Activated CD4-positive, alpha-beta memory T cell treated with anti-CD3 and anti-CD28 coated beads for 36 hours (primary cell): ENCODE data around the gene MMP12. TPM values are rescaled to one million over a fixed set of nuclear protein-coding genes. Genes with fewer than 3 reads are reported as not detected.
A peak's percentile ranks its signal among the peaks of the same experiment; 100 is the strongest.
"Not testable (repeated sequence)": the region's sequence is repeated elsewhere in the genome, so short reads cannot be mapped to it uniquely, and the experiment has no call there.

Experiments
- CTCF ChIA-PET: fragments of 350-600 bp; sonication (Branson Sonifier 250); formaldehyde crosslinking; loops from one replicate; lab custom pipeline; 2021; ENCODE audit warnings: antibody characterized with exemption, inconsistent platforms; lab: Charles Lee
- POLR2A ChIA-PET: fragments of 350-600 bp; sonication (Branson Sonifier 250); formaldehyde crosslinking; loops from one replicate; lab custom pipeline; 2021; ENCODE audit warnings: antibody characterized with exemption; lab: Charles Lee
- DNase-seq: peaks from one replicate; pipeline ENCODE4 v3.0.0-alpha.2; 2020
- H3K27ac Mint-ChIP-seq: one replicate; pipeline ENCODE4 v1.8.0; 2021; ENCODE audit warnings: mixed read lengths
- H3K27me3 Mint-ChIP-seq: one replicate; pipeline ENCODE4 v1.8.0; 2021; ENCODE audit warnings: mixed read lengths
- H3K36me3 Mint-ChIP-seq: one replicate; pipeline ENCODE4 v1.8.0; 2021; ENCODE audit warnings: mixed read lengths
- H3K4me1 Mint-ChIP-seq: one replicate; pipeline ENCODE4 v1.8.0; 2021; ENCODE audit warnings: low read depth, mixed read lengths
- H3K4me3 Mint-ChIP-seq: one replicate; pipeline ENCODE4 v1.8.0; 2021; ENCODE audit warnings: mild to moderate bottlenecking, mixed read lengths
- H3K9me3 Mint-ChIP-seq: one replicate; pipeline ENCODE4 v1.8.0; 2021; ENCODE audit warnings: mixed read lengths
- intact Hi-C: fragments of 100-400 bp; cut with micrococcal nuclease; formaldehyde crosslinking; loops from one replicate; pipeline ENCODE4 v1.15.1; 2023
- total RNA-seq, 2 experiments: library from RNA; stranded (reverse); gene quantifications; one replicate each; pipeline ENCODE4 v1.2.3, GENCODE V29; 2021

MMP12 gene
- not detected for total RNA-seq

DNA sequence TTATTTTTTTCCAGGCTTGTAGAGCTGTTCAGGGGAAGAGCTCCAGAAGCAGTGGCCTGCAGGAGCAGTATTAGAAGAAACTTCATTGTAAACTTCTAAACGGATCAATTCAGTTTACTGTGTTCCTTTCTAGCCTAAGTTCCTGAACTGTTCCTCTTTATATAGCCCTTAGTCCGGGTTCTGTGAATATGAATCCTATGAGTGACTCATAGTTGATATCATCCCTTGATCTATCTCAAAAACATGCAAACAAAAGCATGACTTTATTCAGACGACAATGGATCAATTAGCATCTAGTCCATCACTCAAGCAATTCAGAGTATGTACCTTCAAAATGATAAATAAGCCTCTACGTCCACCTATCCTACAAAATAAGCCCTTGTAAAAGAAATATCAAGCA, at the start of gene MMP12:
MMP12 (minus strand) TSS at position 131 of the 400 bp plus-strand sequence; CDS start at position 86, 45 bp downstream.
- no peaks in the 10 kb centered on the region for H3K36me3 Mint-ChIP-seq
- H3K9me3 Mint-ChIP-seq: no peaks in the 10 kb centered on the region
- ChIA-PET POLR2A (no interaction called here), CTCF (no interaction called here)
- peaks cover 4% of the 10 kb centered on the region for H3K27me3 Mint-ChIP-seq
- H3K4me1 Mint-ChIP-seq: no peaks in the 10 kb centered on the region
- no peak for DNase-seq
- intact Hi-C loops: no loop called here
- no peak within 1 kb of the TSS for H3K27ac Mint-ChIP-seq
- H3K4me3 Mint-ChIP-seq: no peak within 1 kb of the TSS

DNA sequence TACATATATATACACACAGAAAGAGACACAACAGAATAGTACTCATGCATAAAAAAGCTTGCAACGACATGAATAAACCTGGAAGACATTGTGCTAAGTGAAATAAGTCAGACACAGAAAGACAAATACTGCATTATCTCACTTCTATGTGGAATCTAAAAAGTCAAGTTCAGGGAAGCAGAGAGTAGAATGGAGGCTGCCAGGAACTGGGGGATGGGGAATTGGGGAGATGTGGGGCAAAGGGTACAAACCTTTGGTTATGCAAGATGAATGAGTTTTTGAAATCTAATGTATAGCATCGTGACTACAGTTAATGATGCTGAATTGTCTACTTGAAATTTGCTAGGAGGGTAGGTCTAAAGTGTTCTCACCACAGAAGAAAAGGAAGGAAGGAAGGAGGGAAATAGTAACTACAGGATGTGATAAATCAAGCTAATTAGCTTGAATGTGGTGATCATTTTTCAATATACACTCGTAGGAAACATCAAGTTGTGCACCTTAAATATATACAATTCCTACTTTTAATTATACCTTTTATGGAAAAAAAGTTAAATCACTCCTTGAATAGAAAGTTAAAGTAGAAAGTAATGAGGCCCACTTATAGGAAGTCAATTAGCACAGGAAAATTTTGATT, 46.9 kb upstream of the MMP12 start:
- no peak overlapping the region for H3K27ac Mint-ChIP-seq
- ChIA-PET POLR2A (no interaction called here), CTCF (no interaction called here)
- DNase-seq: no peak
- no peak overlapping the region for H3K4me3 Mint-ChIP-seq
- H3K36me3 Mint-ChIP-seq: no peaks in the 10 kb centered on the region
- H3K27me3 Mint-ChIP-seq: peaks cover 6% of the 10 kb centered on the region
- no peaks in the 10 kb centered on the region for H3K9me3 Mint-ChIP-seq
- peaks cover 4% of the 10 kb centered on the region for H3K4me1 Mint-ChIP-seq
- intact Hi-C loops: no loop called here

DNA sequence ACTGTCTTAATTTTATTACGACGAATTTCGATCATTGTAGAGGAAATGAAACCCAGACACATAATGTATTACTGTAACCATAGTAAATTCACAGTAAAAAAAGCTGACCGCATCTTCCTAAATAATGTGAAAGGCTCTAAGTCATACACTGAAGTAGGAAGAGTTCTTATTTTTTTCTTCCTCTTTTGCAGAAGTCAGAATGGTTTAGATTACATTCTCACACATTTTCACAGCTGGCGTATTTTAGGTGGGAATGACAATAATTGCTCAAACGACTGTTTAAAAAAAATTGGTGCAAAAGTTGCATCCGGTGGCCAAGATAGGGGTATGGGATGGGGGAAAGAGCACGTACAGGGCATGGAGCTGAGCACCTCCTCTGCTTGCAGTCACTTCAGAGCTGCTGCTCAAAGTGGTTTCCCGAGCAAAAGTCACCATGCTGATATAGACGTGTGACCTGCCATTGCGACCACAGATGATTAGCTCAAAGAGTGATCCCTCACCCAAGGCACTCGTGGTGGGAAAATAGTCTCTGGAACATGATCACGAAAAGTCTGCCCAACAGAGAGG, 45.4 kb upstream of the MMP12 start:
- Mint-ChIP-seq H3K36me3 (no peaks in the 10 kb centered on the region), H3K4me1 (peaks cover 4% of the 10 kb centered on the region), H3K4me3 (no peak overlapping the region), H3K27me3 (peaks cover 6% of the 10 kb centered on the region), H3K9me3 (no peaks in the 10 kb centered on the region), H3K27ac (no peak overlapping the region)
- DNase-seq: no peak
- CTCF ChIA-PET: interaction anchor here (0.6 to 1.2 kb wide), 2 partner anchors 21 to 245 kb away, joined by 3 read pairs; no protein-coding TSS in a partner anchor
- POLR2A ChIA-PET: no interaction called here
- intact Hi-C loops: no loop called here

DNA sequence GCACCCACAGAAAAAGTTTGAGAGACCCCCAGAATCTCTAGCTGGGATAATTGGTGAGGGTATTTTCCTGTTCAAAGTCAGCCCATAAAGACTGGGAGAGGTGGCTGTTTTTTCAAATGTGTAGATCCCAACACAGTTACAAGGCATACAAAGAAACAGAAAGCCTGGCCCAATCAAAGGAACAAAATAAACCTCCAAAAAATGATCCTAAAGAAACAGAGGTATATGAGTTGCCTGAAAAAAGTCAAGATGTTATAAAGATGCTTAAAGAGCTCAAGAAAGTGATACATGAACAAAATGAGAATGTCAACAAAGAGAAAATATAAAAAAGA, 40.2 kb upstream of the MMP12 start:
- CTCF ChIA-PET: interaction anchor here (0.6 to 1.8 kb wide), 4 partner anchors 11 to 735 kb away, joined by 3 to 9 read pairs (median 6); no protein-coding TSS in a partner anchor
- POLR2A ChIA-PET: no interaction called here
- H3K4me1 Mint-ChIP-seq: peaks cover 1% of the 10 kb centered on the region
- H3K4me3 Mint-ChIP-seq: no peak overlapping the region
- DNase-seq: no peak
- no peaks in the 10 kb centered on the region for H3K36me3 Mint-ChIP-seq
- H3K9me3 Mint-ChIP-seq: no peaks in the 10 kb centered on the region
- intact Hi-C loops: no loop called here
- no peak overlapping the region for H3K27ac Mint-ChIP-seq
- H3K27me3 Mint-ChIP-seq: peaks cover under 1% of the 10 kb centered on the region

DNA sequence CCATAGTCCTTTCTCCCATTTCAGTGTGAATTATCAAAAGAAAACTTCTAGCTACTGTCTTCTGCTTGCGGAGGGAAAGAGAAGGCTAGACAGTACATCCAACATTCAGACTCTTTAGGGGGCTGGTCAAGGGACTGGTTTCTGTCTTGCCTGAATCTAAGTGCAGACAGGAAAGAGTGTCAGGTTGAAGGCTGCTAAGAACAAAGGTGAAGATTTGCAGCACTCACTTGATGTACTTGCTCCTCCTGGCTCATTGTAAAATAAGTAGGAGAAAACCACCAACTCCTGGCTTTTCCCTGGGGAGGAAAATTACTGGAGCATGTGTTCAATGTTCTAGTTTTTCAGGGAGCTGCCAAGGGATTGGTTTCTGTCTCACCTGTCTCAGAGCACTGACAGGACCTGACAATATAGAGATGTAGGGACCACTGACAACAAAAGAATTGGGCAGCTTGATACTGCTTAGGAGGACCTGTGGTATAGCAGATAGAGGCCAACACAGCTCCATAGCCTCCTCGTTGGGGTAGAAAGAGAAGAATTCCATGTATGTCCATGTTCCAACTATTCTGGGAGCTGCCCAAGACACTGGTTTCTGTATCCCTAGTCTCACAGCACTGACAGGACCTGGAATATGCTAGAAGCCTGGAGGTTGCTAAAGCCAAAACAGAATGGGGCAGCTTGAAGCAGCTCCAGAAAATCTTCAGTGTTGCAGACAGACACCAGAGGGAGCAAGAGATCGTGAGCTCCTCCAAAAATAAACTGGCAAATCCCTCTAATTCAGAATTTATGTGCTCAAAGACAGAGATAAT, 39.7 kb upstream of the MMP12 start:
- ChIA-PET POLR2A (no interaction called here), CTCF (interaction anchor here (0.6 to 1.8 kb wide), 4 partner anchors 12 to 735 kb away, joined by 3 to 9 read pairs (median 6); no protein-coding TSS in a partner anchor)
- Mint-ChIP-seq H3K27me3 (no peaks in the 10 kb centered on the region), H3K36me3 (no peaks in the 10 kb centered on the region), H3K27ac (no peak overlapping the region), H3K9me3 (no peaks in the 10 kb centered on the region), H3K4me1 (no peaks in the 10 kb centered on the region), H3K4me3 (no peak overlapping the region)
- DNase-seq: peak; percentile 10
- intact Hi-C loops: loop anchor here (1.0 kb wide), 1 partner anchor 141 kb away; no protein-coding TSS in a partner anchor

DNA sequence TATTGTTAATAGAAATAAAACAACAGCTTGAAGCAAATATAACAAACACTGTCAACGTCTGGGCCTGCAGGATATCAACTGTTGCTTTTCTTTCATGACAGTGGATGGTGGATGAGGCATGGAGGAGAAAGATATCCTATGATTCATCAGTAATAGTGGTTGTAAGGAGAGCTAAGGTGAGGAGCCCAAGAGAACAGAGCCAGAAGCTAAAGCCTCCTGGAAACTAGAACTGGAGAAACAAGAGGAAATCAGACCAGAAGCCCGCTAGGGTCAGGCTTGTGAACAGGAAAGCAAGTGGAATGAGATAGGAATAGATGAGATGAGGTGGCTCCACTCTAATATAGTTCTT, 37.7 kb upstream of the MMP12 start:
- intact Hi-C loops: no loop called here
- Mint-ChIP-seq H3K36me3 (no peaks in the 10 kb centered on the region), H3K27ac (no peak overlapping the region), H3K4me1 (no peaks in the 10 kb centered on the region), H3K9me3 (no peaks in the 10 kb centered on the region), H3K4me3 (no peak overlapping the region), H3K27me3 (no peaks in the 10 kb centered on the region)
- DNase-seq: no peak
- POLR2A ChIA-PET: no interaction called here
- CTCF ChIA-PET: no interaction called here

DNA sequence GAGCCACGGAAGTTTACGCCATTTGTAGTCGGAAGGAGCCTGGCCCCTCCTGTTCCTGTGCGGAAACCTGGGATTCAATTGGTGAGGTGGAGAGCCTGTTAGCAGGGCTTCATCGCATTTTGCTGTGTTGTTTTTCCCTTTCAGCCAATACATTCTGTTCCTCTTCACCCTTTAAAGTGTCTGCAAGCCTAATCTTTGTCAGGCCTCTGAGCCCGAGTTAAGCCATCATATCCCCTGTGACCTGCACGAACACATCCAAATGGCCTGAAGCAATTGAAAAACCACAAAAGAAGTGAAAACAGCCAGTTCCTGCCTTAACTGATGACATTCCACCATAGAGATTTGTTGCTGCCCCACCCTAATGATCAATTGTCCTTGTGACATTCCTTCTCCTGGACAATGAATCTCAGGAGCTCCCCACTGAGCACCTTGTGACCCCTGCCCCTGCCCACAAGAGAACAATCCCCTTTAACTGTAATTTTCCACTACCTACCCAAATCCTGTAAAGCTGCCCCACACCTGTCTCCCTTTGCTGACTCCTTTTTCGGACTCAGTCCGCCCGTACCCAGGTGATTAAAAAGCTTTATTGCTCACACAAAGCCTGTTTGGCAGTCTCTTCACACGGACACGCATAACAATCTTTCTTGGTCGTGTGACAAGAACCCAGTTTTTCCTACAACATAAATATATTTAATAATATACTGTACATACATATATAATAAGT, 37.1 kb upstream of the MMP12 start:
- Mint-ChIP-seq H3K4me3 (no peak overlapping the region), H3K4me1 (no peaks in the 10 kb centered on the region), H3K9me3 (no peaks in the 10 kb centered on the region), H3K36me3 (no peaks in the 10 kb centered on the region), H3K27me3 (no peaks in the 10 kb centered on the region), H3K27ac (no peak overlapping the region)
- ChIA-PET POLR2A (no interaction called here), CTCF (interaction anchor here (0.9 to 1.7 kb wide), 2 partner anchors 29 to 689 kb away, joined by 3 to 7 read pairs; no protein-coding TSS in a partner anchor)
- intact Hi-C loops: no loop called here
- DNase-seq: no peak

DNA sequence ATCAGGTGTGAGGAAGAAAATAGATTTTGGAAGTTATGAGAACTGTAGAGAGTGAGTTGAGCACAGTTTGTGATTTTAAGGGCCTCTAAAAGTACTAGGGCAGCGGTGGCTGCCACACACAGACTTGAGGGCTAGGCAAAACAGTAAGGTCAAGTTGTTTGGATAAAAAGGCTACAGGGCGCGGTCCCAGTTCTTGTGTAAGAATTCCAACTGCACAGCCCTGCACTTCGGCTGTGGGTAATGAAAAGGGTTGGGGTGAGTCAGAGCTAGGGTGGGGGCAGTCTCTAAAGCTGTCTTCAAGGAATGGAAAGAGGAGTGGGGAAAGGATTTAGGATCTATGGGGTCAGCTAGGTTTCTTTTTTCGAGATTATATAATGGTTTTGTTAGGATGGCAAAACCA, 31.1 kb upstream of the MMP12 start:
- H3K36me3 Mint-ChIP-seq, intact Hi-C loops, H3K9me3 Mint-ChIP-seq, H3K27me3 Mint-ChIP-seq, DNase-seq, H3K4me1 Mint-ChIP-seq, POLR2A ChIA-PET, H3K4me3 Mint-ChIP-seq, CTCF ChIA-PET, H3K27ac Mint-ChIP-seq: not testable (repeated sequence)

DNA sequence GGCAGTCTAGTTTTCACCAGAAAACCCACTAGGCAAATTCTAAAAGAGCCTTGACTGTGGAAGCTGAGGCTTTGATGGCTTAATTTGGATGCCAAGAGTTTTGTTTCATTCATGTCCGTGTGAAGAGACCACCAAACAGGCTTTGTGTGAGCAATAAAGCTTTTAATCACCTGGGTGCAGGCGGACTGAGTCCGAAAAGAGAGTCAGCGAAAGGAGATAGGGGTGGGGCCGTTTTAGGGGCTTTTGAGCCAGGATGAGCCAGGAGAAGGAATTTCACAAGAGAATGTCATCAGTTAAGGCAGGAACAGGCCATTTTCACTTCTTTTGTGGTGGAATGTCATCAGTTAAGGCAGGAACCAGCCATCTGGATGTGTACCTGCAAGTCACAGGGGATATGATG, 29.1 kb upstream of the MMP12 start:
- POLR2A ChIA-PET, H3K27ac Mint-ChIP-seq, H3K4me1 Mint-ChIP-seq, H3K9me3 Mint-ChIP-seq, DNase-seq, CTCF ChIA-PET, H3K4me3 Mint-ChIP-seq, intact Hi-C loops, H3K27me3 Mint-ChIP-seq, H3K36me3 Mint-ChIP-seq: not testable (repeated sequence)

DNA sequence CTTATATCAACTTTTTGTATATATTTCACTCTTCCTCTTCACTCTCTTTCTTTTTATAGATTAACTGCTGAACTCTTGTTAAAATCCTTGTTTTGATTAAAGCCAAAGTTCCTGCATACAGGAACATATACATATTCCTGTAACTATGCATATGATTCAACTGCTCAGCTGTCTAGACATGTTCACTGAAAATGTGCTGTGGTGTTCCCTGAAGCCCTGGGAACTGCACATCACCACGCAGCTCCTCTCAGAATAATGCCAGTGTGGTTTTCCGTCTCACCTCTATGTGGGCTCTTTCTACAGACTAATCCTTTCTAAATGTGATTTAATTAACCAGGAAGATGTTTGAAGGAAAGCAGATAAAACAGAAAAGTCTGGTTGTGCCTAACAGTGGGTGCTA, 25.6 kb upstream of the MMP12 start:
- intact Hi-C loops: no loop called here
- Mint-ChIP-seq H3K27ac (no peak overlapping the region), H3K9me3 (no peaks in the 10 kb centered on the region), H3K4me1 (no peaks in the 10 kb centered on the region), H3K4me3 (no peak overlapping the region), H3K36me3 (no peaks in the 10 kb centered on the region), H3K27me3 (peaks cover 4% of the 10 kb centered on the region)
- no peak for DNase-seq
- CTCF ChIA-PET: no interaction called here
- POLR2A ChIA-PET: no interaction called here

DNA sequence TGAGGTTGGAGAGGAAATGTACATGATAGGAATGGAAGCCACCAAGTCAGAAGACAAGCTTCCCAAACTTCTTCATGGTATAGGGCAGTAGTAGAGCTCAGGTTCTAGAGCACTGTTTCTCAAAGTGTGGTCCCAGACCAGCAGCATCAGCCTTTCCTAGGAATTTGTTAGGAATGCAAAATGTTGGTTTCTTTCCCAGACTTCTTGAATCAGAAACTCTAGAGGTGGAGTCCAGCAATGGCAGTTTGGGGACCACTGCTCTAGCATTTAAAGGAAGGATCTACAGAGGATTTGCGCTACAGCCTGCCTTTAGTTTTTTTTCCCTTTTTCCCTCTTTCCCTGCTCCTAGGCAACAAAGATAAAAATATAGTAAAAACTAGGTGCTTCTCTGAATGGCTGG, 17.0 kb upstream of the MMP12 start:
- no peak overlapping the region for H3K4me3 Mint-ChIP-seq
- ChIA-PET CTCF (no interaction called here), POLR2A (no interaction called here)
- H3K27ac Mint-ChIP-seq: no peak overlapping the region
- no peaks in the 10 kb centered on the region for H3K36me3 Mint-ChIP-seq
- H3K4me1 Mint-ChIP-seq: no peaks in the 10 kb centered on the region
- H3K27me3 Mint-ChIP-seq: peaks cover 7% of the 10 kb centered on the region
- peaks cover 12% of the 10 kb centered on the region for H3K9me3 Mint-ChIP-seq
- intact Hi-C loops: no loop called here
- no peak for DNase-seq

DNA sequence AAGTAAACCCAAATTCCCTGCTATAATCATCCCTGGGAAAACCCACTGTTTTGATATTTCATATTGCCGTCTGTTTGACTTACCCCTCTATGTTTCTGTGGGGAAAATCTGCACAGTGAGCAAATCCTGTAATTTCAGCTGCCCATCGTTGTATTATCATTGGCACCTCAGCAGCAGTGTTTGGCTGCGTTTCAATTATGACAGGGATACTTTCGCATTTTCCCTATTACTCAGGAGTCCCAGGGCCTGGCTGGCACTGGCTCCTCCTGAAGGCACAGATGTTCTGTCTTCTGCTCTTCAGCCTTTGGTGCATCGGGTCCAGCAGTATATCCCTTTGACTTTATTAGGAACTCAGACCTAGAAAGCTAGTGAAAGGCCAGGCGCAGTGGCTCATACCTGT, 12.2 kb upstream of the MMP12 start:
- intact Hi-C loops: no loop called here

More for the DNA sequence above, 12.2 kb upstream of the MMP12 start:
- Mint-ChIP-seq H3K27ac (no peak overlapping the region), H3K36me3 (no peaks in the 10 kb centered on the region), H3K4me3 (no peak overlapping the region), H3K9me3 (no peaks in the 10 kb centered on the region), H3K27me3 (no peaks in the 10 kb centered on the region), H3K4me1 (peaks cover 7% of the 10 kb centered on the region)
- CTCF ChIA-PET: no interaction called here
- DNase-seq: no peak
- POLR2A ChIA-PET: no interaction called here
